ENCODE data around the gene TBC1D9.

TBC1D9 gene

GRCh38 chr4:140756319-140757231 is at the start of gene TBC1D9:
Gene TBC1D9, minus strand, starts transcription at chr4:140756385. Its CDS starts 340 bp downstream, at chr4:140756045.
- H3K4me3 ChIP-seq (ENCODE audit: low read depth, low read length) = peak within 1 kb of the TSS; percentile 80
- TF ChIP-seq CTCF (IDR thresholded peaks at IDR 0.05; ENCODE audit: insufficient read depth, low read length, missing control alignments) = no peak
- POLR2A ChIA-PET = interaction anchor here (0.6 to 1.5 kb wide), 3 partner anchors 12 to 383 kb away, joined by 4 to 5 read pairs (median 4); partner anchors contain the start of gene SCOC
- CTCF ChIA-PET = interaction anchor here (0.7 to 1.6 kb wide), 10 partner anchors 8 to 147 kb away, joined by 3 to 7 read pairs (median 4); no protein-coding TSS in a partner anchor
- no peak for DNase-seq (ENCODE audit: low read depth, low spot score)

- no peak for TF ChIP-seq CTCF (IDR thresholded peaks at IDR 0.05; ENCODE audit: insufficient read depth, low read length, missing control alignments)
- POLR2A ChIA-PET = no interaction called here
- no peak for DNase-seq (ENCODE audit: low read depth, low spot score)
- H3K4me3 ChIP-seq (ENCODE audit: low read depth, low read length) = no peak overlapping the region
- CTCF ChIA-PET = no interaction called here
These were observed 49.1 kb upstream of the TBC1D9 start for GRCh38 chr4:140805293-140805692.

- ChIA-PET POLR2A (no interaction called here), CTCF (no interaction called here)
- no peak overlapping the region for H3K4me3 ChIP-seq (ENCODE audit: low read depth, low read length)
- DNase-seq (ENCODE audit: low read depth, low spot score) = no peak
- TF ChIP-seq CTCF (IDR thresholded peaks at IDR 0.05; ENCODE audit: insufficient read depth, low read length, missing control alignments) = no peak
These were observed 46.4 kb upstream of the TBC1D9 start for GRCh38 chr4:140802591-140802990.

GRCh38 chr4:140800666-140801065 is 44.5 kb upstream of the TBC1D9 start:
- POLR2A ChIA-PET = no interaction called here

GRCh38 chr4:140799686-140800225 is 43.6 kb upstream of the TBC1D9 start:
- ChIA-PET POLR2A (no interaction called here), CTCF (interaction anchor here (0.6 to 1.3 kb wide), 2 partner anchors 9 to 470 kb away, joined by 3 read pairs; no protein-coding TSS in a partner anchor)
- no peak for TF ChIP-seq CTCF (IDR thresholded peaks at IDR 0.05; ENCODE audit: insufficient read depth, low read length, missing control alignments)
- no peak for DNase-seq (ENCODE audit: low read depth, low spot score)
- H3K4me3 ChIP-seq (ENCODE audit: low read depth, low read length) = no peak overlapping the region

More at GRCh38 chr4:140800666-140801065, 44.5 kb upstream of the TBC1D9 start:
- TF ChIP-seq CTCF (IDR thresholded peaks at IDR 0.05; ENCODE audit: insufficient read depth, low read length, missing control alignments) = no peak
- CTCF ChIA-PET = interaction anchor here (1.3 kb wide), 1 partner anchor 9 kb away, joined by 3 read pairs; no protein-coding TSS in a partner anchor
- no peak overlapping the region for H3K4me3 ChIP-seq (ENCODE audit: low read depth, low read length)
- DNase-seq (ENCODE audit: low read depth, low spot score) = no peak

- no peak overlapping the region for H3K4me3 ChIP-seq (ENCODE audit: low read depth, low read length)
- TF ChIP-seq CTCF (IDR thresholded peaks at IDR 0.05; ENCODE audit: insufficient read depth, low read length, missing control alignments) = no peak
- no peak for DNase-seq (ENCODE audit: low read depth, low spot score)
- ChIA-PET CTCF (no interaction called here), POLR2A (no interaction called here)
These were observed 37.1 kb upstream of the TBC1D9 start for GRCh38 chr4:140793291-140793690.
